Activated CD4-positive, alpha-beta T cell treated with anti-CD3 and anti-CD28 coated beads, Interleukin-2, amount 10 ng/mL, durations not matched to agents 24 days and 14 days (primary cell): ENCODE data around the gene DSC3. TPM values are rescaled to one million over a fixed set of nuclear protein-coding genes. Genes with fewer than 3 reads are reported as not detected.

ENCODE experiments used
- DNase-seq: peaks from one replicate; pipeline ENCODE4 v3.0.0; 2022
- H3K27ac Mint-ChIP-seq: one replicate; pipeline ENCODE4 v1.8.0; 2022; ENCODE audit warnings: mild to moderate bottlenecking, mixed read lengths
- H3K27me3 Mint-ChIP-seq: one replicate; pipeline ENCODE4 v1.8.0; 2022; ENCODE audit warnings: mixed read lengths
- H3K36me3 Mint-ChIP-seq: one replicate; pipeline ENCODE4 v1.8.0; 2022; ENCODE audit warnings: low read depth, mild to moderate bottlenecking, mixed read lengths
- H3K4me1 Mint-ChIP-seq: one replicate; pipeline ENCODE4 v1.8.0; 2021; ENCODE audit warnings: mixed read lengths
- H3K4me3 Mint-ChIP-seq: one replicate; pipeline ENCODE4 v1.8.0; 2022; ENCODE audit warnings: mild to moderate bottlenecking, moderate library complexity, mixed read lengths
- H3K9me3 Mint-ChIP-seq: one replicate; pipeline ENCODE4 v1.8.0; 2021; ENCODE audit warnings: mixed read lengths
- intact Hi-C: fragments of 100-400 bp; cut with micrococcal nuclease; formaldehyde crosslinking; loops from one replicate; pipeline ENCODE4 v1.15.1; 2023
- total RNA-seq: library from RNA; stranded (reverse); gene quantifications from 2 replicates; pipeline ENCODE4 v1.2.3, GENCODE V29; 2022

The DSC3 gene
- not detected in 2 replicates for total RNA-seq

DNA sequence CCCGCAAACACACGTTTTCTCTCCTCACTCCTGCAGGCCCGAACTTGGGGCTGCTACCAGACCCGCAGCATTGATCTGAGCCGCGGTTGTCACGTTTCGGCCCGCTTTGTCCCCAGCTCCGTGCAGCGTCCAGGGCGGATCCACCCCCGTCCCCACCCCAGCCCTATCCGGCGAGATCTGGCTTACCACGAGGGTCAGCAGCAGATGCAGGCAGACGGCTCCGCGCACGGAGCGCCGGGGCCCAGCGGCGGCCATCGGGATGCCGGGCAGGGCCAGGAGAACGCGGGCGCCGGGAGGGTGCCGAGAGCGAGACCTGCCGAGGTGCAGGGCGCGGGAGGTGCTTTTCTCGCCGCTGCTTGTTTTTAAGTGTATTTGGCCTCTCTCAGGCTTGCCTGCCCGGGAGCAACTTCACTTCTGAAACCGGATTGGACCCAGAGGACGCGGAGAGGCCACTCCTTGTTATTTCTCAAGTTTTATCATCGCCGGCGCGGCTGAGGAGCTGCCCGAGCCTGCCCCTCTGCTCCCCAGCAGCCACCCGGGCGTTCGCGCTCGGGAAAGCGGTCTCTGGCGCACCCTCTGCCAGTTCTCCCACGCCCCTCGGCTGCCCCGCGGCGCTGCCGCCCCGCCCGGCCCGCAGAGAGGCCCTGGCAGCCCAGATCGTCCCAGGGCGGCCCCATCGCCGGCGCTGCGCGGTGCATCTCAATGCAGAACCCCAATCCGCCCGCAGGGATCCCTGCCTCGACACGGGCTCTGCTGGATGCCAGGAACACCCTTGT, at the start of gene DSC3:
Gene DSC3, minus strand, starts transcription at position 337 of the 776 bp plus-strand sequence. Its CDS starts 82 bp downstream, at position 255.
- H3K36me3 Mint-ChIP-seq, result peaks cover 3% of the 10 kb centered on the region
- peaks cover 8% of the 10 kb centered on the region for H3K9me3 Mint-ChIP-seq
- peak within 1 kb of the TSS; percentile 65 for H3K27ac Mint-ChIP-seq
- no peak for DNase-seq
- H3K27me3 Mint-ChIP-seq, result peaks cover 36% of the 10 kb centered on the region
- no peak within 1 kb of the TSS for H3K4me3 Mint-ChIP-seq
- intact Hi-C loops, result no loop called here
- no peaks in the 10 kb centered on the region for H3K4me1 Mint-ChIP-seq

GRCh38 chr18:31091350-31091749, 48.8 kb upstream of the DSC3 start:
- H3K27me3 Mint-ChIP-seq, result no peaks in the 10 kb centered on the region
- no peaks in the 10 kb centered on the region for H3K4me1 Mint-ChIP-seq
- intact Hi-C loops, result no loop called here
- DNase-seq, result no peak
- H3K27ac Mint-ChIP-seq, result no peak overlapping the region
- no peaks in the 10 kb centered on the region for H3K36me3 Mint-ChIP-seq
- H3K4me3 Mint-ChIP-seq, result no peak overlapping the region
- no peaks in the 10 kb centered on the region for H3K9me3 Mint-ChIP-seq

- no peaks in the 10 kb centered on the region for H3K9me3 Mint-ChIP-seq
These were observed 46.0 kb upstream of the DSC3 start for GRCh38 chr18:31088532-31088931.

DNA sequence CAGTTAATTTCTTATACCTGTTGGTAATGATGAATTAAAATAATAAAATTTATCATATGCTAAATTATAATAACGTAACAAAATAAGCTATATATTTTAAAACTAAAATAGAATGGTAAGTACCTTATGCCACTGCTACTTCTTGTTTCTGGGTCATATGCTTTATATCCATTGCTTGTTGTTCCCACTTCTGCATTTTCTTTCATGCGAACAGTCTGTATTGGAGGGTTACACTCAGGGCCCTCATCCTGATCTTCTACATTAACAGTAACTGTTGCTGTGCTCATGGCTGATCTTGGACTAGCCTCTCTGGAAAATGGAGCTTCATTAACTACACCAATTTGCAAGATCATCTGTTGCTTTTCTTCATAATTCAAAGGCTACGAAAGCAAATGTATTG, 37.4 kb upstream of the DSC3 start:
- DNase-seq, result no peak
- H3K4me3 Mint-ChIP-seq, result no peak overlapping the region
- no peaks in the 10 kb centered on the region for H3K27me3 Mint-ChIP-seq
- no peaks in the 10 kb centered on the region for H3K36me3 Mint-ChIP-seq
- H3K27ac Mint-ChIP-seq, result no peak overlapping the region
- intact Hi-C loops, result no loop called here
- H3K4me1 Mint-ChIP-seq, result no peaks in the 10 kb centered on the region
- H3K9me3 Mint-ChIP-seq, result no peaks in the 10 kb centered on the region

More at GRCh38 chr18:31088532-31088931, 46.0 kb upstream of the DSC3 start:
- H3K4me1 Mint-ChIP-seq, result no peaks in the 10 kb centered on the region
- no peak overlapping the region for H3K27ac Mint-ChIP-seq
- no peaks in the 10 kb centered on the region for H3K27me3 Mint-ChIP-seq
- no peak for DNase-seq
- H3K36me3 Mint-ChIP-seq, result no peaks in the 10 kb centered on the region
- intact Hi-C loops, result no loop called here
- H3K4me3 Mint-ChIP-seq, result no peak overlapping the region

- Mint-ChIP-seq H3K36me3 (no peaks in the 10 kb centered on the region), H3K4me1 (no peaks in the 10 kb centered on the region), H3K4me3 (no peak overlapping the region), H3K9me3 (no peaks in the 10 kb centered on the region), H3K27me3 (no peaks in the 10 kb centered on the region), H3K27ac (no peak overlapping the region)
- intact Hi-C loops, result no loop called here
- no peak for DNase-seq
These were observed 35.3 kb upstream of the DSC3 start for GRCh38 chr18:31077878-31078277.

DNA sequence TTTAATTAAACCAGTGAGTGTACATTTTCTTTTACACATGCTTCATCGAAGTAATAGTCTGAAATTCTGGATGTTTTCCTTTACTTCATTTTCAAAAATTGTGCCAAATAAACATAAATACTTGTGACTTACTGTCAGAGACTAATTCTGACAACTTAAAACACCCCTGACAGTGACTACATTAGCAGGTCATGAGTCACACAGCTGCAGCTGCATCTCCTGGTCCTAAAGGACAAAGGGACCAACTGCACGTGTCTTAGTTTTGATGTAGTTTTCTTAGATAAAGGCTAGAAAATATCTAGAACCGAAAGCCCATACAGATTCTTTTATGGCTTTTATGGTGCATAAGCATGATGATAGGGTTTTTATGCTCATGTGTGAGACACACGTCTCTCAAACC, 29.6 kb upstream of the DSC3 start:
- intact Hi-C loops, result no loop called here
- Mint-ChIP-seq H3K9me3 (no peaks in the 10 kb centered on the region), H3K27ac (no peak overlapping the region), H3K27me3 (no peaks in the 10 kb centered on the region), H3K36me3 (no peaks in the 10 kb centered on the region), H3K4me1 (no peaks in the 10 kb centered on the region), H3K4me3 (no peak overlapping the region)
- DNase-seq, result no peak

DNA sequence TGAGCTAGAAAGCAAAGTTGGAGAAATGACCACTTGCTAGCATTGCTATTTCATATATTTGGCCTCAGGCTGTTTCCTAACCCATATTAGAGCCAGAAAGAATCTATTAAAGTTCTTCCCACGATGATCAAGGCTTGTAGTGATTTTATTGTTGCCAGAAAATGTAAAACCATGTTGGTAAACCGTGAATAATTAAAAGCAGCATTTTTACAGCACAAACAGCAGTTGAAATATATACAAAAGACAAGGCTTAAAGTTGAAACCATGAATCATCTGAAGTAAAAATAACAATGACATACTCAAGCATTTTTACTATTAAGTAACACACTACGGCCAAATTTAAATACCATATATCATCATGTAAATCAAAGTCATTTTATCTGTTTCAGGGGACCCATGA, 27.7 kb upstream of the DSC3 start:
- H3K27me3 Mint-ChIP-seq, result no peaks in the 10 kb centered on the region
- intact Hi-C loops, result no loop called here
- no peaks in the 10 kb centered on the region for H3K36me3 Mint-ChIP-seq
- H3K4me3 Mint-ChIP-seq, result no peak overlapping the region
- H3K27ac Mint-ChIP-seq, result no peak overlapping the region
- H3K9me3 Mint-ChIP-seq, result no peaks in the 10 kb centered on the region
- no peak for DNase-seq
- H3K4me1 Mint-ChIP-seq, result no peaks in the 10 kb centered on the region

- intact Hi-C loops, result no loop called here
- H3K27me3 Mint-ChIP-seq, result no peaks in the 10 kb centered on the region
- no peaks in the 10 kb centered on the region for H3K4me1 Mint-ChIP-seq
- no peak for DNase-seq
- no peaks in the 10 kb centered on the region for H3K9me3 Mint-ChIP-seq
- H3K27ac Mint-ChIP-seq, result no peak overlapping the region
- no peaks in the 10 kb centered on the region for H3K36me3 Mint-ChIP-seq
- H3K4me3 Mint-ChIP-seq, result no peak overlapping the region
These were observed 23.7 kb upstream of the DSC3 start for GRCh38 chr18:31066266-31066665.

- Mint-ChIP-seq H3K36me3 (no peaks in the 10 kb centered on the region), H3K4me1 (no peaks in the 10 kb centered on the region), H3K27me3 (no peaks in the 10 kb centered on the region), H3K27ac (no peak overlapping the region), H3K9me3 (no peaks in the 10 kb centered on the region), H3K4me3 (no peak overlapping the region)
- no peak for DNase-seq
- intact Hi-C loops, result no loop called here
These were observed 22.7 kb upstream of the DSC3 start for GRCh38 chr18:31065036-31065773.

- no peaks in the 10 kb centered on the region for H3K9me3 Mint-ChIP-seq
- H3K4me1 Mint-ChIP-seq, result no peaks in the 10 kb centered on the region
- no peaks in the 10 kb centered on the region for H3K27me3 Mint-ChIP-seq
- DNase-seq, result no peak
- H3K27ac Mint-ChIP-seq, result no peak overlapping the region
- H3K36me3 Mint-ChIP-seq, result no peaks in the 10 kb centered on the region
- H3K4me3 Mint-ChIP-seq, result no peak overlapping the region
- intact Hi-C loops, result no loop called here
These were observed 21.6 kb upstream of the DSC3 start for GRCh38 chr18:31064130-31064529.

GRCh38 chr18:31061945-31062344, 19.4 kb upstream of the DSC3 start:
- H3K4me1 Mint-ChIP-seq, result no peaks in the 10 kb centered on the region
- DNase-seq, result no peak
- H3K36me3 Mint-ChIP-seq, result no peaks in the 10 kb centered on the region
- intact Hi-C loops, result no loop called here
- no peak overlapping the region for H3K27ac Mint-ChIP-seq
- no peak overlapping the region for H3K4me3 Mint-ChIP-seq
- H3K9me3 Mint-ChIP-seq, result no peaks in the 10 kb centered on the region
- H3K27me3 Mint-ChIP-seq, result no peaks in the 10 kb centered on the region

DNA sequence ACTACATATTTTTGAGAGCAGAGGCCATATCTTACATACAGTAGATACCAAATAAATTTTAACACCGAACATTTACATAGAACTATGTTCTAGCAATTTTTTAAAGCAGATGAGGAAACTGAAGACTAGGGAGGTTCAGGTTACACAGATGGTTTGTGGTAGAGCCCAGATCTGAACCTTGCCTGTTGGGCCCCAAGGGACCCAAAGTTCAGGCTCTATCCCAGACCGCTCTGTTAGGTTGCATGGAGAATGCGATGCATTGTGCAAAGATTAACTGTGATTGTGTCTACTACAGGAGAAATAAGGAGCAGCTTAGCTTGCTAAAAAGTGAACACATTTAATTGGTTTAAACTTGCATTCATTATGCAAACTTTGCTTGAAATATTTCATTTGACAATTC, 16.4 kb upstream of the DSC3 start:
- no peak overlapping the region for H3K27ac Mint-ChIP-seq
- no peak overlapping the region for H3K4me3 Mint-ChIP-seq
- no peaks in the 10 kb centered on the region for H3K27me3 Mint-ChIP-seq
- no peaks in the 10 kb centered on the region for H3K36me3 Mint-ChIP-seq
- DNase-seq, result no peak
- H3K4me1 Mint-ChIP-seq, result no peaks in the 10 kb centered on the region
- intact Hi-C loops, result no loop called here
- no peaks in the 10 kb centered on the region for H3K9me3 Mint-ChIP-seq

- Mint-ChIP-seq H3K4me1 (no peaks in the 10 kb centered on the region), H3K27ac (no peak overlapping the region), H3K9me3 (peaks cover 2% of the 10 kb centered on the region), H3K27me3 (no peaks in the 10 kb centered on the region), H3K36me3 (no peaks in the 10 kb centered on the region), H3K4me3 (no peak overlapping the region)
- no peak for DNase-seq
- intact Hi-C loops, result no loop called here
These were observed 15.4 kb upstream of the DSC3 start for GRCh38 chr18:31057917-31058316.

- Mint-ChIP-seq H3K4me1 (no peaks in the 10 kb centered on the region), H3K27me3 (no peaks in the 10 kb centered on the region)
- intact Hi-C loops, result no loop called here
These were observed 14.5 kb upstream of the DSC3 start for GRCh38 chr18:31057051-31057450.

More at GRCh38 chr18:31057051-31057450, 14.5 kb upstream of the DSC3 start:
- no peak for DNase-seq
- H3K9me3 Mint-ChIP-seq, result peaks cover 7% of the 10 kb centered on the region
- H3K36me3 Mint-ChIP-seq, result no peaks in the 10 kb centered on the region
- H3K27ac Mint-ChIP-seq, result no peak overlapping the region
- no peak overlapping the region for H3K4me3 Mint-ChIP-seq
